Gastrocnemius medialis (tissue), 4 donors: Measurements from ENCODE around the gene LRRC52.

Experiments used
- CTCF ChIP-seq, 5 experiments: fragments of 450-650 bp in 3 of 5; fragments of 200-600 bp in 2 of 5; sonication (generic) in 2 of 5; IDR thresholded peaks in 4 of 5; conservative IDR thresholded peaks in 1 of 5; 1 replicate in 4 of 5; 2 replicates in 1 of 5; pipeline ENCODE4 v1.5.1; 2016 to 2019; ENCODE audit warnings: antibody characterized with exemption in 5 of 5, mild to moderate bottlenecking in 3 of 5, moderate library complexity in 3 of 5
- POLR2A ChIP-seq, 2 donors: fragments of 450-650 bp; IDR thresholded peaks; one replicate each; pipeline ENCODE4 v1.6.1; 2017; ENCODE audit warnings: antibody characterized with exemption in 2 of 2, mild to moderate bottlenecking in 2 of 2, moderate library complexity in 2 of 2

DNA sequence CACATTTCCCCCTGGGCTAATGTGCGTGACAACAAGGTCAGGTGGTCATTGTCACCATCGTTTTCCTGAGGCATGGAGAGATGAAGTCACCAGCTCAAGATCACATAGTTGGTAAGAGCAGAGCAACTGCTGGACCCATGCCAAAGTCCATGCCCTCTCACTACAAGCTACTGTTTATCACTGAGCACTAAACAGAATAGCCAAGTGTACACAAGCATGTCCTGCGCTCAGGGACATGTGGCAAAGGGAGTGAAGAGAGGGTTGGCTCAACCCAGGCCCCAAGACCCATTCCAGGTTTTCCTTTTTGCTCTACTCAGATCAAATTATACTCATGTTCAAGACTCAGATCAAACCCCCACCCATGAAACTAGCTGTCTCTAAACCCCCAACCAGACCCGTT lies 20.8 kb downstream of the LRRC52 start:
- TF ChIP-seq CTCF (IDR thresholded peaks at IDR 0.05 in 4 of 5, conservative IDR thresholded peaks at IDR 0.05 in 1 of 5) (no peak), POLR2A (IDR thresholded peaks at IDR 0.05) (no peak)
